Fibroblast of peridontal ligament (primary cell): ENCODE results near the gene DHRS7.

ENCODE experiments used
- DNase-seq: peaks from one replicate; pipeline ENCODE4 v3.0.0-alpha.2; 2010; ENCODE audit errors: extremely low read depth

DHRS7 gene

GRCh38 chr14:60164712-60165546 lies at the start of gene DHRS7:
Gene DHRS7, minus strand, starts transcription at chr14:60165398. Its CDS starts 89 bp downstream, at chr14:60165309.
- DNase-seq: peak; percentile 75

GRCh38 chr14:60214415-60215126 lies 49.4 kb upstream of the DHRS7 start:
- DNase-seq: no peak

GRCh38 chr14:60214003-60214402 lies 48.8 kb upstream of the DHRS7 start:
- DNase-seq: no peak

GRCh38 chr14:60212503-60213371 lies 47.5 kb upstream of the DHRS7 start:
- no peak for DNase-seq

- no peak for DNase-seq
Observed at GRCh38 chr14:60211153-60211552, 46.0 kb upstream of the DHRS7 start.

GRCh38 chr14:60210703-60211102 lies 45.5 kb upstream of the DHRS7 start:
- no peak for DNase-seq

- DNase-seq: no peak
Observed at GRCh38 chr14:60206837-60207533, 41.8 kb upstream of the DHRS7 start.

- no peak for DNase-seq
Observed at GRCh38 chr14:60206249-60206670, 41.1 kb upstream of the DHRS7 start.

GRCh38 chr14:60204843-60205774 lies 39.9 kb upstream of the DHRS7 start:
- no peak for DNase-seq

- DNase-seq: no peak
Observed at GRCh38 chr14:60204104-60204842, 39.1 kb upstream of the DHRS7 start.

GRCh38 chr14:60199321-60199720 lies 34.1 kb upstream of the DHRS7 start:
- no peak for DNase-seq

GRCh38 chr14:60197629-60198303 lies 32.6 kb upstream of the DHRS7 start:
- no peak for DNase-seq

- DNase-seq: no peak
Observed at GRCh38 chr14:60196291-60196690, 31.1 kb upstream of the DHRS7 start.

- DNase-seq: no peak
Observed at GRCh38 chr14:60195179-60195810, 30.1 kb upstream of the DHRS7 start.

- peak; percentile 52 for DNase-seq
Observed at GRCh38 chr14:60189923-60190840, 25.0 kb upstream of the DHRS7 start.

- DNase-seq: no peak
Observed at GRCh38 chr14:60188696-60189095, 23.5 kb upstream of the DHRS7 start.

GRCh38 chr14:60188115-60188514 lies 22.9 kb upstream of the DHRS7 start:
- peak; percentile 29 for DNase-seq
